Mucosa of descending colon (tissue), 3 donors: ENCODE results near the gene STRIP2. TPM values are rescaled to one million over a fixed set of nuclear protein-coding genes. Genes with fewer than 3 reads are reported as not detected.

ENCODE experiments used
- ATAC-seq: fragments of 200-7000 bp; cut with Tn5 transposase; one replicate; pipeline ENCODE4 v1.9.1; 2020; ENCODE audit warnings: mild to moderate bottlenecking, moderate library complexity
- DNase-seq, 3 donors: peaks; one replicate each; pipeline ENCODE4 v3.0.0-alpha.2; 2020
- H3K36me3 ChIP-seq: fragments of 200-600 bp; one replicate; pipeline ENCODE4 v1.8.0; 2021; ENCODE audit warnings: low read depth, mild to moderate bottlenecking
- H3K4me1 ChIP-seq: fragments of 200-600 bp; one replicate; pipeline ENCODE4 v1.8.0; 2021; ENCODE audit warnings: low read depth, mild to moderate bottlenecking
- H3K4me3 ChIP-seq: fragments of 200-600 bp; one replicate; pipeline ENCODE4 v1.8.0; 2021; ENCODE audit warnings: mild to moderate bottlenecking
- H3K9me3 ChIP-seq: fragments of 200-600 bp; one replicate; pipeline ENCODE4 v1.8.0; 2021; ENCODE audit warnings: mild to moderate bottlenecking
- CTCF ChIP-seq: fragments of 200-600 bp; IDR thresholded peaks from one replicate; pipeline ENCODE4 v1.8.0; 2022; ENCODE audit warnings: antibody characterized with exemption, mild to moderate bottlenecking
- intact Hi-C, 2 donors: fragments of 100-400 bp; cut with DNase I in 1 of 2; cut with micrococcal nuclease in 1 of 2; formaldehyde crosslinking; loops; one replicate each; pipeline versions ENCODE4 v1.11.0 to v1.11.1; 2022; cut with DNase I, micrococcal nuclease
- total RNA-seq, 3 donors: library from RNA; stranded (reverse); fragmentation: NEBNext Ultra II Directional in 2 of 3; extraction: Animal tissue kit (Norgen Biotek cat#: 25700) in 2 of 3; gene quantifications; one replicate each; pipeline versions ENCODE4 v1.2.1 to v1.2.4, GENCODE V29; 2021 to 2023
- donor health status: DM: no; HTN: no; CAD: no; lungs with moderate emphysema.
- donor health status: DM: no; HTN: no; CAD: no.
- donor health status: DM: no; HTN: yes; CAD: no.

The STRIP2 gene
- total RNA-seq, 3 donors from 2014 or later, result 0.09 to 1.3 (median 1.3) TPM

- ATAC-seq, result no peak
- no peaks in the 10 kb centered on the region for H3K36me3 ChIP-seq
- no peaks in the 10 kb centered on the region for H3K4me1 ChIP-seq
- H3K4me3 ChIP-seq, result no peak overlapping the region
- no peaks in the 10 kb centered on the region for H3K9me3 ChIP-seq
- intact Hi-C loops, result no loop called here
- no peak for TF ChIP-seq CTCF
- no peak for DNase-seq
Observed at GRCh38 chr7:129412501-129412900, 21.7 kb upstream of the STRIP2 start.

GRCh38 chr7:129417073-129417472, 17.2 kb upstream of the STRIP2 start:
- no peaks in the 10 kb centered on the region for H3K36me3 ChIP-seq
- H3K4me1 ChIP-seq, result no peaks in the 10 kb centered on the region
- intact Hi-C loops, result no loop called here
- no peak for TF ChIP-seq CTCF
- no peak overlapping the region for H3K4me3 ChIP-seq
- H3K9me3 ChIP-seq, result no peaks in the 10 kb centered on the region
- DNase-seq (no peak), ATAC-seq (no peak)

- intact Hi-C loops, result no loop called here
- no peak overlapping the region for H3K4me3 ChIP-seq
- DNase-seq (no peak), ATAC-seq (no peak)
- no peak for TF ChIP-seq CTCF
- H3K9me3 ChIP-seq, result no peaks in the 10 kb centered on the region
- H3K4me1 ChIP-seq, result no peaks in the 10 kb centered on the region
- no peaks in the 10 kb centered on the region for H3K36me3 ChIP-seq
Observed at GRCh38 chr7:129421717-129422250, 12.4 kb upstream of the STRIP2 start.

GRCh38 chr7:129422727-129423126, 11.5 kb upstream of the STRIP2 start:
- DNase-seq, result no peak
- no peaks in the 10 kb centered on the region for H3K36me3 ChIP-seq
- no peak overlapping the region for H3K4me3 ChIP-seq
- intact Hi-C loops, result no loop called here
- TF ChIP-seq CTCF, result no peak
- H3K9me3 ChIP-seq, result no peaks in the 10 kb centered on the region
- H3K4me1 ChIP-seq, result no peaks in the 10 kb centered on the region
- no peak for ATAC-seq

GRCh38 chr7:129423700-129424410, 10.4 kb upstream of the STRIP2 start:
- intact Hi-C loops, result no loop called here
- Histone ChIP-seq H3K4me1 (no peaks in the 10 kb centered on the region), H3K4me3 (no peak overlapping the region), H3K9me3 (no peaks in the 10 kb centered on the region), H3K36me3 (no peaks in the 10 kb centered on the region)
- DNase-seq, result no peak
- no peak for ATAC-seq
- TF ChIP-seq CTCF, result no peak
